Pancreas (tissue), 10 donors: ENCODE results near the gene MAP7D2. TPM values are rescaled to one million over a fixed set of nuclear protein-coding genes. Genes with fewer than 3 reads are reported as not detected.

Source experiments
- ATAC-seq, 4 donors: fragments of 200-7000 bp; cut with Tn5 transposase; one replicate each; pipeline versions ENCODE4 v1.8.0 to v1.9.1; 2020; ENCODE audit warnings: mild to moderate bottlenecking in 4 of 4, moderate library complexity in 4 of 4
- DNase-seq, 6 donors: peaks; one replicate each; pipeline ENCODE4 v3.0.0-alpha.2; 2020
- FAIRE-seq: peaks from 2 replicates; lab custom pipeline; 2012; peaks lifted over from hg19 to GRCh38; lab: Jason Lieb, UNC
- H3K27ac ChIP-seq, 4 donors: fragments of 200-600 bp; sonication (generic); 1 replicate in 3 of 4; 2 replicates in 1 of 4; pipeline versions ENCODE4 v1.5.0 to v1.8.0; 2020
- H3K27me3 ChIP-seq, 4 donors: fragments of 200-600 bp; one replicate each; pipeline ENCODE4 v1.8.0; 2021
- H3K36me3 ChIP-seq, 3 donors: fragments of 200-600 bp; sonication (generic) in 1 of 3; one replicate each; pipeline versions ENCODE4 v1.5.0 to v1.8.0; 2020 to 2021
- H3K4me1 ChIP-seq, 3 donors: fragments of 200-600 bp; one replicate each; pipeline ENCODE4 v1.8.0; 2021
- H3K4me3 ChIP-seq, 4 donors: fragments of 200-600 bp; sonication (generic) in 2 of 4; one replicate each; pipeline versions ENCODE4 v1.5.0 to v1.8.0; 2020 to 2021
- H3K9me3 ChIP-seq, 4 donors: fragments of 200-600 bp; one replicate each; pipeline ENCODE4 v1.8.0; 2021
- WGBS, 2 donors: extraction: QIAGEN DNeasy Blood & Tissue Kit; methylation state at CpG; one replicate each; pipeline ENCODE4 v1.1.7; 2013; 5-methylcytosine and 5-hydroxymethylcytosine counted together
- intact Hi-C, 3 donors: fragments of 100-400 bp; cut with DNase I; formaldehyde crosslinking; loops; one replicate each; pipeline versions ENCODE4 v1.11.1 to v1.14.2; 2022
- polyA plus RNA-seq, 2 donors: library from polyadenylated mRNA; stranded (reverse); fragments of 200-250 nt; gene quantifications; one replicate each; pipeline ENCODE4 v1.2.3, GENCODE V29; 2013
- total RNA-seq, 6 donors: library from RNA; stranded (reverse); fragmentation: NEBNext Ultra II Directional in 4 of 6; extraction: Animal tissue kit (Norgen Biotek cat#: 25700) in 4 of 6; gene quantifications; one replicate each; pipeline versions ENCODE4 v1.2.1 to v1.2.4, GENCODE V29; 2021 to 2023
- TF ChIP-seq, protein P1 (sequence below), 4 donors: fragments of 200-600 bp; sonication (generic) in 3 of 4; IDR thresholded peaks; one replicate each; pipeline versions ENCODE4 v1.5.0 to v1.8.0; 2021; ENCODE audit warnings: antibody characterized with exemption in 4 of 4
- donor health status: healthy with polysubstance abuse.
- donor health status: DM: no; HTN: no; CAD: no; lungs with moderate emphysema.
- donor health status: DM: no; HTN: no; CAD: no.
- donor health status: control.
- donor health status: control.
- donor health status: Bipolar disorder and iron deficiency.
- donor health status: DM: yes; HTN: yes; CAD: no.
- donor health status: DM: no; HTN: no; CAD: no.
- donor health status: DM: no; HTN: no; CAD: no.
- donor health status: DM: yes; HTN: yes; CAD: no.

The MAP7D2 gene
- total and polyA plus RNA-seq, 8 donors, result 0.09 to 3.6 (median 0.70) TPM

DNA sequence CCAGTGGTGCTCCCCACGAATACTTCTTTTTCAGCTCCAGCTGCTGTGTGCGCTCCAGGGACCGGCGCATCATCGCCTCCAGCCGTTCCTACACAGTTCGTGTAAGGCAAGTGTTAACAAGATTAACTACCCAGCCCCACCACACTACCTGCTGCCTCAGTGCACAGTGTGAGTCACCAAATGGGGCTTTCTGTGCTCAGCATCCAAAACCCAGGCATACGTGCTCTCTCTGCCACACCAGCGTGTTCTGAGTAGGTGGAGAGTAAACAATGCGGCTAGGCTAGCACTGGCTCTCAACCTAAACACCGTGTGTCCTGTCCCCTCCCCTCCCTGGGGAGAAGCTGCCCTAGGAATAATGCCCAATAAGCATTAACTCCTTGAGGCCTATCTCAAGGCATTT is 60.0 kb downstream of the MAP7D2 start:
- H3K9me3 ChIP-seq, result no peaks in the 10 kb centered on the region
- DNase-seq (no peak), FAIRE-seq (no peak), ATAC-seq (peak in 2 of 4 donors; percentile 24 to 68)
- no peaks in the 10 kb centered on the region for H3K27me3 ChIP-seq
- no peaks in the 10 kb centered on the region for H3K36me3 ChIP-seq
- H3K4me1 ChIP-seq, result no peaks in the 10 kb centered on the region
- 67 to 75% methylated on average over 11 of the region's 11 CpGs for WGBS, 2 donors
- TF ChIP-seq, protein P1, sequence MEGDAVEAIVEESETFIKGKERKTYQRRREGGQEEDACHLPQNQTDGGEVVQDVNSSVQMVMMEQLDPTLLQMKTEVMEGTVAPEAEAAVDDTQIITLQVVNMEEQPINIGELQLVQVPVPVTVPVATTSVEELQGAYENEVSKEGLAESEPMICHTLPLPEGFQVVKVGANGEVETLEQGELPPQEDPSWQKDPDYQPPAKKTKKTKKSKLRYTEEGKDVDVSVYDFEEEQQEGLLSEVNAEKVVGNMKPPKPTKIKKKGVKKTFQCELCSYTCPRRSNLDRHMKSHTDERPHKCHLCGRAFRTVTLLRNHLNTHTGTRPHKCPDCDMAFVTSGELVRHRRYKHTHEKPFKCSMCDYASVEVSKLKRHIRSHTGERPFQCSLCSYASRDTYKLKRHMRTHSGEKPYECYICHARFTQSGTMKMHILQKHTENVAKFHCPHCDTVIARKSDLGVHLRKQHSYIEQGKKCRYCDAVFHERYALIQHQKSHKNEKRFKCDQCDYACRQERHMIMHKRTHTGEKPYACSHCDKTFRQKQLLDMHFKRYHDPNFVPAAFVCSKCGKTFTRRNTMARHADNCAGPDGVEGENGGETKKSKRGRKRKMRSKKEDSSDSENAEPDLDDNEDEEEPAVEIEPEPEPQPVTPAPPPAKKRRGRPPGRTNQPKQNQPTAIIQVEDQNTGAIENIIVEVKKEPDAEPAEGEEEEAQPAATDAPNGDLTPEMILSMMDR (IDR thresholded peaks at IDR 0.05), result no peak
- intact Hi-C loops, result no loop called here
- H3K4me3 ChIP-seq, result no peak overlapping the region
- H3K27ac ChIP-seq, result no peak overlapping the region

- Histone ChIP-seq H3K4me3 (no peak overlapping the region), H3K9me3 (no peaks in the 10 kb centered on the region), H3K27ac (no peak overlapping the region), H3K27me3 (no peaks in the 10 kb centered on the region), H3K36me3 (no peaks in the 10 kb centered on the region), H3K4me1 (no peaks in the 10 kb centered on the region)
- WGBS, 2 donors, result 78 to 80% methylated on average over 8 of the region's 8 CpGs
- no peak for ATAC-seq
- no peak for DNase-seq
- TF ChIP-seq, protein P1 (IDR thresholded peaks at IDR 0.05), result no peak
- intact Hi-C loops, result no loop called here
- FAIRE-seq, result no peak
Observed at GRCh38 chrX:20053537-20053936, 63.2 kb downstream of the MAP7D2 start.

GRCh38 chrX:20046864-20047263 is 69.8 kb downstream of the MAP7D2 start:
- Histone ChIP-seq H3K4me1 (no peaks in the 10 kb centered on the region), H3K36me3 (no peaks in the 10 kb centered on the region), H3K27me3 (no peaks in the 10 kb centered on the region), H3K4me3 (no peak overlapping the region), H3K27ac (no peak overlapping the region), H3K9me3 (no peaks in the 10 kb centered on the region)
- WGBS, 2 donors, result 83 to 87% methylated on average over 4 of the region's 4 CpGs
- TF ChIP-seq, protein P1 (IDR thresholded peaks at IDR 0.05), result no peak
- intact Hi-C loops, result no loop called here
- no peak for DNase-seq
- FAIRE-seq, result no peak
- ATAC-seq, result no peak

GRCh38 chrX:20046223-20046622 is 70.5 kb downstream of the MAP7D2 start:
- no peak for FAIRE-seq
- WGBS, 2 donors, result 41 to 50% methylated on average over 1 of the region's 1 CpG

DNA sequence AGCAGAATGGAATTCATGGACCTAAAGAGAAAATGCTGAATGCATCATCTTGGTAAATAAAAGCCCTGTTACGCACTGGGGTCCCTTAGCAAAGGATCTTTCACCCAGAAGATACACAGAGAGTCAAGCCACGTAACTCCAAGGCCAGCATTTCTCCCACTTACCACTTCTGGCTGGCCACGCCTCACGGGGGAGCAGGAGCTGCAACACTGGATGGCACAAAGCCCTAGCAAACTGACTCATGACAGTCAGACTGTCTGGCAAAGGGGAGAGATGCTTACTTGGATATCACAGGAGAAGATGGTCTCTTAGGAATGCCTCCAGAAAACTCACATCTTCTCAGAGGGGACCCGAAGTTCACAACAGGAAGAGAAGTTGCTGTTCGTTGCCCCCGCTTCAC is 74.5 kb downstream of the MAP7D2 start:
- Histone ChIP-seq H3K9me3 (no peaks in the 10 kb centered on the region), H3K36me3 (no peaks in the 10 kb centered on the region), H3K4me1 (no peaks in the 10 kb centered on the region), H3K4me3 (no peak overlapping the region), H3K27ac (no peak overlapping the region), H3K27me3 (no peaks in the 10 kb centered on the region)
- ATAC-seq (no peak), FAIRE-seq (no peak), DNase-seq (no peak)
- WGBS, 2 donors, result 85 to 88% methylated on average over 7 of the region's 7 CpGs
- TF ChIP-seq, protein P1 (IDR thresholded peaks at IDR 0.05), result no peak
- intact Hi-C loops, result no loop called here

More at GRCh38 chrX:20046223-20046622, 70.5 kb downstream of the MAP7D2 start:
- Histone ChIP-seq H3K4me3 (no peak overlapping the region), H3K36me3 (no peaks in the 10 kb centered on the region), H3K27ac (no peak overlapping the region), H3K9me3 (no peaks in the 10 kb centered on the region), H3K4me1 (no peaks in the 10 kb centered on the region), H3K27me3 (no peaks in the 10 kb centered on the region)
- intact Hi-C loops, result no loop called here
- DNase-seq (no peak), ATAC-seq (no peak)
- TF ChIP-seq, protein P1 (IDR thresholded peaks at IDR 0.05), result no peak
